Amniotic stem cell (primary cell): ENCODE data around the gene IL15.
"Not testable (repeated sequence)": the region's sequence is repeated elsewhere in the genome, so short reads cannot be mapped to it uniquely, and the experiment has no call there.

Experiments used
- DNase-seq: peaks from one replicate; lab custom pipeline; 2025; lab: John Stamatoyannopoulos, UW

Gene IL15

GRCh38 chr4:141703497-141703896 is 67.1 kb downstream of the IL15 start:
- DNase-seq = no peak

DNA sequence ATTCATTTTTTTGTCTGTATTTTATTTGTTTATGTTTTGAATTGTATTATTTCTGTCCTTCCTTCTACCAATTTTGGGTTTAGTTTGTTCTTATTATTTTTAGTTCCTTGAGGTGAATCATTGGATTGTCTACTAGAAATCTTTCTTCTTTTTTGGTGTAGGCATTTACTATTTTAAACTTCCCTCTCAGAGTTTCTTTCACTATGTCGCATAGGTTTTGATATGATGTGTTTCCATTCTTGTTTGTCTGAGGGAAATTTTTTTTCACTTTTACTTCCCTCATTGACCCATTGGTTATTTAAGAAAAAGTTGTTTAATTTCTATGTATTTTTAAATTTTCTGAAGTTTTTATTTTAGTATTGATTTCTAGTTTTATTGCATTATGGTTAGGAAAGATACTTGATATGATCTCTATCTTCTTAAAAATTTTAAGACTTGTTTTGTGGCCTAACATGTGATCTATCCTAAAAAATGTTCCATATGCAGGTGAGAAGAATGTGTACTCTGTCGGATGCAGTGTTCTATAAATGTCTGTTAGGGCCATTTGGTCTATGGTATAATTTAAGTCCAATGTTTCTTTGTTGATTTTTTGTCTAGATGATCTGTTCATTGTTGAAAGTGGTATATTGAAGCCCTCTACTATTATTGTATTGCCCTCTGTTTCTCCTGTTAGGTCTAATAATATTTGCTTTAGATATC is 68.8 kb downstream of the IL15 start:
- DNase-seq = no peak

- DNase-seq = no peak
Observed at GRCh38 chr4:141705747-141706377, 69.5 kb downstream of the IL15 start.

GRCh38 chr4:141706445-141706844 is 70.1 kb downstream of the IL15 start:
- no peak for DNase-seq

- DNase-seq = no peak
Observed at GRCh38 chr4:141711211-141711610, 74.8 kb downstream of the IL15 start.

DNA sequence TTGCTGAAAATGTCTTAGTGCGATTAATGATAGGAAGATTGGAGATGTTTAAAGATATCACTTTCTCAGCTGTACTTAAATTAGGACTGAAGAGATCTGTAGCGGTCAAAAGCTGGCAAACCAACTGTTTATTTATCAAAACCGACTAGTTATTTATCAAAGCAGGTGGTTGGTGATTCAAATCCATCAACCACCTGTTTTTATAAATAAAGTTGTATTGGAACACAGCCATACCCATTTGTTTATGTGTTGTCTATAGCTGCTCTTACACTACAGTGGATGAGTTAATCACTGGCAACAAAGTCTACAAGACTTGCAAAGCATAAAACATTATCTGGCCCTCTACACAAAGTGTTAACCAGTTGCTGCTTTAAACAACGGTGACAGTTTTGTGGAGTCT is 76.8 kb downstream of the IL15 start:
- DNase-seq = no peak

- DNase-seq = no peak
Observed at GRCh38 chr4:141713771-141714445, 77.5 kb downstream of the IL15 start.

DNA sequence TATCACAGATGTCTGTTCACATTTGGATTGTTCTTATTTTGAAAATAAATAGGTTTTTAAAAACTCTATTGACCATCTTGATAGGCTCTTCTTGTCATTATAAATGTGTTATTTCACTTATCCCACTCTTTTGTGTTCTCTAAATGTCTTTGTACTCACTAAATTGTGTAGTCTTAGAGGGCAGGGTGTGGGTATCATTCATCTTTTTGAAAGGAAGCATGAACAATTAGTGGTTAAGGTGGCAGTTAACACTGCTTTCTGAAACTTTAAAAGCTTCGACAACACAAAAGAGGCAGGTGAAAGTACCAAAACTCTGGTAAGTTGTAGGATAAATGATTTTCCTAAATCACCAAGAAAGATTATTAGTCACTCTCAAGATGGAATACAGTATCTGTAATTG is 83.2 kb downstream of the IL15 start:
- DNase-seq = no peak

DNA sequence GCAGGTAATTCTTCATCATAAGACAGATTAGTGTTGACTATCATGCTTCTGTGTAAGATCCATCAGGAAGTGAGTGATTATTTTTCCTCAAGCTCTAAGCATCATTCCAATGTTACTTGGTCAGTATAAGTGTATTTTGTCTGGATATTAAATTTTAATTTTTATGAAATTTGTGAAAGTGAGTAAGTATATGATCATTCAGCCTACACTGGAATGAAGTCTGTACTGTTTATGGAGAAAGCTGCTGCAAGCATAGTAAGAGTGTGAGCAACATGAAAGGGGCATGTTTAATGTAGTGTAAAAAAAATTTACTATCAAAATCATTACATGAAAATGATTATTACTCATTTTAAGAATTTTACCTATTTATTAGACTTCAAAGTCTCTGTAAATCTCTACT is 84.8 kb downstream of the IL15 start:
- no peak for DNase-seq

DNA sequence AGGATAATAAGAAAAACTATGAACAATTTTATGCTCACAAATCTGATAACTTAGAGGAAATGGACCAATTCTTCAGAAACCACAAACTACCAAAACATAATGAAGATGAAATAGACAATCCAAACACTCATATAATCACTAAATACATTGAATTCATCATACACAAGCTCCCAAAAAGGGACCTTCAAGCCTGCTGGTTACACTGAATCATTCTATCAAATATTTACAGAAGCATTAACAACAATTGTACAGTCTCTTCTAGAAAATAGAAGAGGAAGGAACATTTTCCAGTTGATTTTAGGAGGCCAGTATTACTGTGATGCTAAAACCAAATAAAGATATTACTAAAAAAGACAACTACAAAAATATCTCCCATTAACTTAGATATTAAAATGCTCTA is 88.3 kb downstream of the IL15 start:
- no peak for DNase-seq

DNA sequence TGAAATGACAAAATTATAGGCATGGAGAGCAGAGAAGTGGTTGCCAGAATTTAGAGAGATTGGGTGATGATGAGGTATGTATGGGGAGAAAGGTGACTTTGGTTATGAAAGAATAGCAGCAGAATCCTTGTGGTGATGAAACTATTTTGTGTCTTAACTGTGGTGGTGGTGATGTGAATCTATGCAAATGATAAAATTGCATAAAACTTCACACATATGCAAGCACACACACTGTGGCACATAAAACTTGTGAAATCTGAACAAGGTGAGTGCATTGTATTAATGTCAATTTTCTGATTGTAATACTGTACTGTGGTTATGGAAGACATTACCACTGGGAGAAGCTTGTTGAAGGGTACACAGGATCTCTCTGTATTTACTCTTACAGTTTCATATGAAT is 91.0 kb downstream of the IL15 start:
- DNase-seq = no peak

GRCh38 chr4:141730805-141731204 is 94.4 kb downstream of the IL15 start:
- DNase-seq = no peak

- no peak for DNase-seq
Observed at GRCh38 chr4:141731481-141731880, 95.1 kb downstream of the IL15 start.

DNA sequence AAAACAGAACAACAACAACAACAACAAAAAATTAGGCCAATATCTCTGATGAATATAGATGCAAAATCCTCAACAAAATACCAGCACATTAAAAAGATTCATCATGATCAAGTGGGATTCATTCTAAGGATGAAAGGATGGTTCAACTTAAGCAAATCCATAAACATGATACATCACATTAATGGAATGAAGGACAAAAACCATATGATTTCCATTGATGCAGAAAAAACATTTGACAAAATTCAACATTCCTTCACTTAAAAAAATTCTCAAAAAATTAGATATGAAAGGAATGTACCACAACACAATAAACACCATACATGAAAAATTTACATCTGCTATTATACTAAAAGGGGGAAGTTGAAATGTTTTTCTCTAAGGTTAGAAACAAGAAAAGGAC is 103.3 kb downstream of the IL15 start:
- DNase-seq = no peak

GRCh38 chr4:141746026-141746425 is 109.6 kb downstream of the IL15 start:
- DNase-seq = no peak

- DNase-seq = not testable (repeated sequence)
Observed at GRCh38 chr4:141751806-141752205, 115.4 kb downstream of the IL15 start.

- DNase-seq = no peak
Observed at GRCh38 chr4:141757287-141757686, 120.9 kb downstream of the IL15 start.

DNA sequence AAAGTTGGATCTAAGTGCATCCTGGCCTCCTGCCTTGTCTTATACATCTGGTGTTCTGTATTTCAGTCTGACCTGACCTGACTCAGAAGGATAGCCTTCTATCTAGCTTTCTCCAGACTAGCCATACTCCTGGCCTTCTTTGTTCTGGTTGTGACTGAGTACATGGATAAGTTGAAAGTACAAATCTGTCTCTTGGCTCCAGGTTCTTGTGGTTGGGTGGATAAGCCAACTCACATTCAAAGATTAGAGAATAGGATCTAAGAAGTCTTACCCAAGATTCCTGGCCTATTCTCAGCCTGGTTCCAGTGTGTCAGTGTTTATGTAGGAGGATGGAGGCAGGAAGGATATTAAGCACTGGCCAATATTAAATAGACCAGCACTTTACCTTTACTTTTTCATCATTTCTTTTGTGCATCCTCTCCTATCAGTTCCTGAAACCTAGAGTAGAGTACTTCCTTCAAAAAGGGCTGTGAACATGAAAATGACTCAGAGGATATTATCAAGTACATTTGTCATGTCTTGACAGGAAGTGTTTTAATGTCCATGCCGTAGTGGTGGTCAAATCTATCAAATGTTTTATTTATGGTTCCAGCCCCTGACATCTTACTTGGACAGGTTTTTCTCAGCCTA is 123.5 kb downstream of the IL15 start:
- no peak for DNase-seq

DNA sequence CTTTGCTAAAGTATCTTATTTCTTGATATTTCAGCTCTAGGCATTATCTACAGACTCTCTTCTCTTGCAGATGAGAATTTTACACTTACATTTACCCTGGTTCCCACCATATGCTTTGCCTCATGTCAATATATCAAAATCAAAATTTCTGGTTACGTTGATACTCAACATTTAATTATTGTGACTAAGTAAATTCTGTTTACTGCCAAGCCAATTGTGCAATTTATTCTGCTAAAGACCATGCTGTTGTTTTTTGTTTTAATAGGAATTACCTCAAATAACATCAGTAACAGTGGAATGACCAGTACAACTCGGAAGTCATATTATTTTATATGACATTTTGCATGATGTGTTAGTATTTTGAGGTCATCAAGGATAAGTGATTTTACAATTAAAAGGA is 125.5 kb downstream of the IL15 start:
- DNase-seq = no peak

DNA sequence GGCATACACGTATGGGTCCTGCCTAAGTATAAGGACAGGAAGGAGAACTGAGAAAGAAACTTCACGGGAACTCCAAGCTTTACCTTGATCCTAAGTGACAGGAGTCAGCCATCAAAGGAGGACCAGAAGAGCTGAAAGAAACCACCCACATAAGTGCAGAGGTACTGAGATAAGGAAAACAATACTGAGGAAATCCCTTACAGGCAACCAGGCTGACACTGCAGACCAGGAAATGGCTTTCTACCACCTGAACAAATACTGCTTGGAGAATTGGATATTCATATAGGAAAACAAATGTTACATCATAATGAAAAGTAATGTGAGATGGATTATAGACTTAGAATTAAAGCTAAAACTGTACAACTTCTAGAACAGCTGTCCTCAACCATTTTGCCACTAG is 127.0 kb downstream of the IL15 start:
- DNase-seq = no peak

DNA sequence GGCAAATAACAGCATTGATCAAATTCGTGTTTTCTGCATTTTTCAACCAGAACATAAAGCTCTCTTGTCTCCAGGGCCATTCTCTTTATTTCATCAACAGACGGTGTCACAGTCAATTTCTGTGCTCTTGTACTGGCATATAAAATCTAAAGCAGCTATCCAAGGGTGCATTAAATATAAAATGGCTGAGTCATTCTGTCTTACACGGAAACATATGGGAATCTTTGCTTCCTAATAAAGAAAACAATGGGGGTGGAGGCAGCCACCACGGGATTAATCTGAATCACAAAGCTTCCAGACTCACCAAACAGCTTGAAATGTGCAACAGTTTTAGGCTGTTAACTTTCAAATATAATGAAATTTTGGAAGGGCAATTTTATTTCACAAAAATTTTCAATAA is 132.6 kb downstream of the IL15 start:
- DNase-seq = peak; percentile 36

DNA sequence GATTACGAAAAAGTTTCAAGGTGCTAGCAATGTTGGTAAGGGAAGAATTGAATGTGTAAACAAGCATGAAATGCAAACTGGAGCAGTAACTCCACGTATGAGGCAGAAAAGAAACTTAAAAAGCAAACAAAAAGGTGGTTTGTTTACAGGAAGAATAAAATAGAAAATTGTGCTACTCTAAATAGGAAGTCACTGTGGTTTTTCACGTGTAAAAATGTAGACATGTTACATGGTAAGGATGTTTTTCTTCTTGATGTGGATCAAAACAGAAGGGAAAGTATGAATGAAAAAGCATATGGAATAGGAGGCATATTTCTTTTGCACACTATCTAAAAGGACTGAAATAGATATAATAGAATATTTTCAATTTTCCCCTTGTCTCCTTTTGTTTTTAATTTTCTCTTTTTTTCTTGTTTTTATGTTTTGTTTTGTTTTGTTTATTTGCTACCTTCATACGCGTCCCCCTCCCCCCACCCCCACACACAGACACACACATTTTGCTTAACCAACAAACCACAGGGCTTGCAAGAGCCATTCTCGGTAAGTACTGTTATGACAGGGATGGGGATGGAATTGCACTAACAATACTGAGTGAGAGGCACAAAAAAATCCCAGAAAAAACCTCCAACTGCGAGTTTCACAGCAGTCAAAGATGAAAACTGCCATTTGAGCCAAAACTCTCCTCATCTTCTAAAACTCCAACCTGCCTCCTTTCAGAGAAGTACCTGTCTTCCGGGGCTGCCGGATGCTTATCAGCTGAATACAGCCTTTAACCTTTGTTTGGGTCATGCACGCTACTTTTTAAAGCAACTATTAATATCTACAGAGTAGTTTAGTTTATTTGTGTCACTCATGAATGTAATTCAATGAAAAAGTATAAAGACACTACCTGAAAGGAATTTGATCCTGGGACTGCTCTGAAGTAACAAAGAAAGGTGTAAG is 135.8 kb downstream of the IL15 start:
- DNase-seq = no peak
